Renal cortex interstitium (tissue), 11 donors: ENCODE data around the gene FCRL6. TPM values are rescaled to one million over a fixed set of nuclear protein-coding genes. Genes with fewer than 3 reads are reported as not detected.

Experiments used
- DNase-seq, 11 donors: peaks; one replicate each; pipeline ENCODE4 v3.0.0-alpha.2; 2013; ENCODE audit warnings: low read depth in 9 of 11, low spot score in 4 of 11; ENCODE audit errors: extremely low read depth in 1 of 11
- polyA plus RNA-seq, 3 donors: library from polyadenylated mRNA; unstranded; fragments of 120-200 nt; gene quantifications; one replicate each; pipeline ENCODE4 v1.2.1, GENCODE V29; 2013; ENCODE audit not compliant: insufficient read length in 3 of 3

The FCRL6 gene
- polyA plus RNA-seq, 3 donors: 0.19 to 0.32 (median 0.20) TPM

DNA sequence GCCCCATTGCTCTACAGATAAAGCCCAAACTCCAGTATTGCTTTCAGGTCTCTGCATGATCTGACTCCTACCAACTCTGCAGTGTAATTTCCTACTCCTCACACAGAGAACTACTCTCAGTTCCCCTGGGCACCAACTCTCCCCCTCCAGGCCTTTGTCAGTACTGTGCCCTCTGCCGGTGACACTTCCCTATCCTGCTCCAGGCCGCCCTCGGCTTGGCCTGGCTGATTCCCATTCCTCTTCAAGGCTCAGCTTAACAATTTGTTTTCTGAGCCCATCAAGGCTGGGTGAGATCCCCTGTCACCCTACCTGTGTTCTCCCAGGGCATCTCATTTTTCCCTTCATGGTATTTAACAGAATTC lies 27.1 kb downstream of the FCRL6 start:
- peak in 1 of 11 donors; percentile 24 for DNase-seq

DNA sequence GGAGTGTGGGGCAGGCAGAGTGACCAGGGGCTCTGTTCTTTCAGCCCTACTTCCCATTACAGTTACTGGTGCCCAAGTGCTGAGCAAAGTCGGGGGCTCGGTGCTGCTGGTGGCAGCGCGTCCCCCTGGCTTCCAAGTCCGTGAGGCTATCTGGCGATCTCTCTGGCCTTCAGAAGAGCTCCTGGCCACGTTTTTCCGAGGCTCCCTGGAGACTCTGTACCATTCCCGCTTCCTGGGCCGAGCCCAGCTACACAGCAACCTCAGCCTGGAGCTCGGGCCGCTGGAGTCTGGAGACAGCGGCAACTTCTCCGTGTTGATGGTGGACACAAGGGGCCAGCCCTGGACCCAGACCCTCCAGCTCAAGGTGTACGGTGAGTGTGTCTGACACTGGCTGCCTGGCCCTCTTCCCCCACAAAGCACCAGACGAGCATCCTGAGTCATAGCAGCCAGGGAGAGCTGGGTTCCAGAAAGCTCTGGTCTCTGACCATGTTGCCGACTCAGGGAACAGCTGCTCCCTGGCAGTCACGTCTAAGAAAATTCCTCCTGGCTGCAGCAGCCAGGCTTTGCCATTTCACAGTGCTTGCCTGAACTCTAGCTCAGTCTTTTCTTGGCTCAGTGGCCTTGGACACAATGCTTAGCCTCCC lies 27.8 kb downstream of the FCRL6 start:
- no peak for DNase-seq

DNA sequence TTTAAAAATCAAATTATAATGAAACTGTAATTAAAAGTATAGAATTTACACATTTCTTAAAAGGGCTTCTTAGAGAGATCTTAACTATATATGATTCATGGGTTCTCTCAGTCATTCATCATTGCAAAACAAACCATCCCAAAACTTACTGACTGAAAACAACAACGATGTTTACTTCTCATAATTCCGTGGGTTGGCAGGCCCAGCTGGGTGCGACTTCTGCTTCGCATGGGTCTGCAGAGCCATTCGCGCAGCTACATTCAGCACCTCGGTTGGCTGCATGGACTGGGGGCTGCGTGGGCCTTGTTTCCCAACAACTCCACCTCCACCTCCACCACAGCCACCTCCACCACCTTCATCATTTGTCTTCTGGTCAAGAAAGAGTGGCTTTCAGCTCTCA lies 28.6 kb downstream of the FCRL6 start:
- no peak for DNase-seq

DNA sequence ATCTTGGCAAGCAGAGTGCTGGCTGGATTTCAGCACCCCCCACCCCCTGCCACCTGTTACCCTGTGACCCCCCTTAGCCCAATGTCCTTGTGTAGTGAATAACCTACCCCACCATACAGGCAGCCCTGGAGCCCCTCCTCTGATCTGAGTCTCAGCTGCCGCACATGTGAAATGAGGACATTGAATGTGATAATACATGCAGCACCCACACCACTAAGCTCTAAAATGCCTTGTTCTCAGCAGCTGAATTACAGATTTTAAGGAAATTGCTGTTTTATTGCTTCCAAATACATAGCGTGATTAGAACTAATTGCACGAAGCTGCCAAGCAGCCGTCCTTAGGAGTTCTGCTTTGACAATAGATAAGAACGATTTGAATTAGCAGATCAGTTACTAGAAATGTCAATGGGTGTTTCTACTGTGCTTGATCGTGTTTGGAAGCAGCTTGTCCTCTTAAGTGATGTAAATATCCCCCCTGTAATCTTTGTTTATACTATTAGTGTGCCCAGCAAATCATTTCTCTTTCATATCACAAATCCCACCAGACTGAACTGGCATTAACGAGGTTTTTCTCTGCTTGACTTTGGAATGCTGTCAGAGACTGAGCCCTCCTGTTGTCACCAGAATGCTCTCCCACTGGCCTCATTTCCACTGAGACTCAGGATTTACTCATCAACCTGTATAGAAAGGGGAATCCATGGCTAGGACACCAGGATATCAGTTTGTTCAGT lies 29.4 kb downstream of the FCRL6 start:
- DNase-seq: no peak

DNA sequence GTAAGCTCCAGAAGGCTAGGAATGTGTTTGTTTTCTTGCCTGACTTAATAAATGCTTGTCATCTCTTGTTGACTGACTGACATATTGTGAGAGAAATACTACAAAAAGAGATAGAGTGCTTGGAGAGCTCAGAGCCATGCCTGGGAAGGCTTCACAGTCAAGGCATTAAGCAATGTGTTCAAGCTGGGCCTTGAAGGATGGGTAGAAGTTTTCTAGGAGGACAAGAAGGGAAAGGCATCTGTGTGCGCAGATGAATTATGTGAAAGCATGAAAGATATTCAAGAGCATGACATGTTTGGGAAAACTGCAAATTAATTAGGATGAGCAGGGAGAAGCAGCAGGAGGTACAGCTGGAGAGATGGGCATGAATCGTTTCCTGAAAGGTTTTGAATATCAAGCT lies 30.1 kb downstream of the FCRL6 start:
- no peak for DNase-seq

GRCh38 chr1:159835356-159835755 lies 33.2 kb downstream of the FCRL6 start:
- no peak for DNase-seq

DNA sequence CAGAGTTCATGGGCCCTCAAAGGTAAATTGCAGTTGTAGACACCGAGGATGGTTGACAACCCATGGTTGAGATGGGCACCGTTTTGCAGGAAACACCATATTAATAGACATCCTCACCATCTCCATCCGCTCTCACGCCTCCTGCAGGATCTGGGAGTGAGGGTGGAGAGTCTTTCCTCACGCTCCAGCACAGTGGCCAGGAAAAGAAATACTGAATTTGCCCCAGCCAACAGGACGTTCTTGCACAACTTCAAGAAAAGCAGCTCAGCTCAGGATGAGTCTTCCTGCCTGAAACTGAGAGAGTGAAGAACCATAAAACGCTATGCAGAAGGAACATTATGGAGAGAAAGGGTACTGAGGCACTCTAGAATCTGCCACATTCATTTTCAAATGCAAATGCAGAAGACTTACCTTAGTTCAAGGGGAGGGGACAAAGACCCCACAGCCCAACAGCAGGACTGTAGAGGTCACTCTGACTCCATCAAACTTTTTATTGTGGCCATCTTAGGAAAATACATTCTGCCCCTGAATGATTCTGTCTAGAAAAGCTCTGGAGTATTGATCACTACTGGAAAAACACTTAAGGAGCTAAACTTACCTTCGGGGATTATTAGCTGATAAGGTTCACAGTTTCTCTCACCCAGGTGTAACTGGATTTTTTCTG lies 33.8 kb downstream of the FCRL6 start:
- DNase-seq: no peak

DNA sequence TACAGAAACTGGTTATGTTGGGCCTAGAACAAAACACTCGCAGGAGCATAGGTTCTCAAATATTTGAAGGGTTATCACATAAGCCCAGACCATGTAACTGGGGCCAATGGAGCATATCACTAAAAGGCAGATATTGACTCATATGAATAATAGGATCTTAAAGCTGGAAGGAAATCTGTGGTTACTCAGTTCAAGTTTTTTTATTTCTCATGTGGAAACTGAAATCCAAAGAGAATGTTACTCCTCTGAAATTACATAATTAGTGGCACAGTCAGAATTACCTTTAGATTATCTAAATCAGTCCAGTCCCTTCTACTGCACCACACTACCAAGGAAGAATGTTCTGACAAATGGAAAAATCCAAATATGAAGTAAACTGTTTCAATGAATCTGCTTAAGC lies 36.6 kb downstream of the FCRL6 start:
- DNase-seq: no peak

DNA sequence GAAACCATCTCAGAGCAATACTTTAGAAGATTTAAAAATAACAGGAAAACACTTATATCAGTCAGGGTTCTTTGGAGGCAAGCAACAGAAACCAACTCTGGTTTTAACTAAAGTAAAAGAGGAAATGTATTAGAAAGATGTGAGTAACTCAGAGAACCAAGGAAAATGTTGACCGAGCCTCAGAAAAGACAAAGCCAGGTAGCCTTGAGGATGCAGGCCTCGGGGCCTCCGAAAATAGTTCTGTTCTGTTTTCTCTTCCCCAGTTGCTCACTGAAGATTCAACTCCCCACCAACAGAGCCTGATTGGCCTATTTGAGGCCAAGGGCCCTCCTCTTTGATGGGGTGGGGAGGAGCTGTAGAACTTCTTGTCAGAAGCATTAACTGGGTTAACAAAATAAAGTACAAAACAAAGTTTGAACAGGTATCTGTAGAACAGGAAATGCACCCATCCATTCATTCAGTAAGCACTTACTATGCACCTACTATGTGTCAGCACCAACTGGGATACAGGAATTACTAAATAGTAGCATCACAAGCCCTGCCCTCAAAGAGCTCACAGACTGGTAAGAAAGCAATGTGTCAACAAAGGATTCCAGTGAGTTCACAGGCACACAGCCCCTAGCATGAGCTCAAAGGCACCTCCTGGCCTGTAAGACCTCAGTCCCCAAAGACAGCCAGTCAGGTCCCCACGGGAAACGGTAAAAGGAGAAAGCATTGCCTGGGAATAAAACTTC lies 37.1 kb downstream of the FCRL6 start:
- no peak for DNase-seq

- peak in 1 of 11 donors; percentile 25 for DNase-seq
Measured at GRCh38 chr1:159841749-159842148, 39.6 kb downstream of the FCRL6 start.

- no peak for DNase-seq
Measured at GRCh38 chr1:159843459-159843858, 41.3 kb downstream of the FCRL6 start.

GRCh38 chr1:159845751-159846629 lies 43.8 kb downstream of the FCRL6 start:
- peak in 1 of 11 donors; percentile 22 for DNase-seq

DNA sequence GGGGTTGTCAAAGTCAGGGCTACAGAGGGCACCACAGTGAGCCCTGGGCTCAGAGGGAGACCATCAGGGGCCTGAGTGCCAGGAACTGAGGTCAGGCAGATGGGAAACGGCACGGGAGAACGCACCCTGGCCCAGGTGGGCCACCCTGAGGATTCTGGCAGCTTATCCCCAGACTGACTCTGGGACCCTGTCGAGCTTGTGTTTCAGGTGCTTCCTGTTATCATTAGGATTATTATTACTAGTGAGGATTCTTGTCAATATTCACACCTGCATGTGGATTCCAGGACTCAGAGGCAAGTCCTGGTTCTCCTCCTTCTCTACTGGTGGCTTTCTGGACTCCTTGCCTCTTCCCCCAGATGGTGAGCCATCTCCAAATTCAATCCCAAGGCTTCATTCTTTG lies 45.1 kb downstream of the FCRL6 start:
- no peak for DNase-seq

DNA sequence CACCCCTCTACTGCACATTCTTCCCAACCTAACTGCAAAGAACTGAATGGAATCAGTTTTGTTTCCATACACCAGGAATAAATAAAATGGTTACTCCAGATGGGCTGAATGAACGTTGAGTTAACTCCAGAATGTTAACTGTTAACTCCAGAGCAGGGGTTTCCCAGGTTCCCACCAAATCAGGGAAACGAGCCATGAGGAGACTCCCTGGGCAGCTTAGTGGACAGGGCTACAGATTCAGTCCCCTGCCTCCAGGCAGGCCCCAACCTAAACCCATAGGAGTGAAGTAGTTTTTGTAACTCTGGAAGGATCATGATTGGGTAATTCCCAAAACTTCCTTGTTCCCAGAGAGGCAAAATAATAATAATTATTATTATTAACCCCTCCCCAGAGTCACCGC lies 46.2 kb downstream of the FCRL6 start:
- no peak for DNase-seq

DNA sequence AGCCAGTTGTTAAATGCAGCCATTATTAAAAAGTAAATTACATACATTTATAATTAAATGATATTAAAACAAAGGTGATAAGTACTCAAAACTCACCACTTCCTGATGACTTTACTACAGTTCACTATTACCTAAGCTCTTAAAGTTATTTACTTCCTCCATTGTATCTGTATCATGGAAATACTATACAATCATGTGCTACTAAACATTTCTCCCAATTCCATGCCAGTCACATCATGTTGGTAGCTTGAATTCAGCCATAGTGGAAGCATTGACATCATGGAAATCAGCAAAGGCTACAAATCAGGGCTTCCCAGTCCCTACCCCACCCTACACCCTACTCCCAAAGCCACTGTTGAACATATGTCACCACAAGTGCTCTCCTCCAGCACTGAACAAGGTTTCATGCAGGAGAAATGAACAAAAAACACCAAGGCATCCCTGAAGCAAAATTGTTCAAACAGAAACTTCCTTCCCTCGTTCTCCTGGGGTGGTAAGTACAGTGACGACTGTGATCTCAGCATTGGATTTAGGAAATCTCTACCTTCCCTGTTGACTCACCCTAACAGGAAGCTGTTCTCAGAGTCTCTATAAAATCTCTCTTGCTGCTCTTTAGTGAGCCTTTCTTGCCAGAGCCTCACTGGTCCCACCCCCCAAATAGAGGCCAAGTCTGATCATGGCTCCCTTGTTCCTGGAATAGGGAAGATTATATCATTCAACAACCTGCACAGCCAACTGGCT lies 47.6 kb downstream of the FCRL6 start:
- no peak for DNase-seq

GRCh38 chr1:159851407-159851806 lies 49.2 kb downstream of the FCRL6 start:
- DNase-seq: no peak

DNA sequence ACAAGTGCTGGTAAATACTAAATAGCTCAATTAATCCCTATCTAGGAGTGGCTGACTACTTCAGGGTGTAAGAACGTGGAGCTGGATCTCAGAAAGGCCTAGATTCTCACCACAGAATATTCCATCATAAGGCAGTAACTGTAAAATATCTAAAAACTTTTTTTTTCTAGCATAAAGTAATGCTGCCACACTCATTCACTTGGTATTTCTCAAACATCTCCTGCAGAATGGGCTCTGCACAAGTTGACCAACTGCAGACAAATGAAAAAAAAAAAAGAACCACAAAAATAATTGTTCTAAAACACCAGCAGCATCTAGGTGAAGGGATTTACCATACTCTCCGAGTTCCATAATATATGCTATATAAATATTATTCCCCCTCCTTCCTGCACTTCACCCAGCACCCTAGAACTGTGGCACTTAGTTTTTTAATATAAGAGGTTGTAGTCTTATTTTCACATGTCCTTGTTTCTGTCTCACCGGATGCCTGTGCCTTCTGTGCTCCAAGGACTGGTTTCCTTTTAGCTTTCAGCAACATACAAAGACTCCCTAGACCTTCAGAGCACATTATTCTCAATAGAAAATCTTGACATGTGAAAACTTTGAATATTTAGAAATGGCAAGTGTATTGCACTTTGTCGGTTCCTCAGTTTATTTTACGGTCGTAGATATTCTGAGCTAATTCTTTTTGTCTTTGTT lies 51.4 kb downstream of the FCRL6 start:
- no peak for DNase-seq
